ENCODE results near the gene DAZ2.
"Not testable (repeated sequence)": the region's sequence is repeated elsewhere in the genome, so short reads cannot be mapped to it uniquely, and the experiment has no call there.

The DAZ2 gene, protein sequence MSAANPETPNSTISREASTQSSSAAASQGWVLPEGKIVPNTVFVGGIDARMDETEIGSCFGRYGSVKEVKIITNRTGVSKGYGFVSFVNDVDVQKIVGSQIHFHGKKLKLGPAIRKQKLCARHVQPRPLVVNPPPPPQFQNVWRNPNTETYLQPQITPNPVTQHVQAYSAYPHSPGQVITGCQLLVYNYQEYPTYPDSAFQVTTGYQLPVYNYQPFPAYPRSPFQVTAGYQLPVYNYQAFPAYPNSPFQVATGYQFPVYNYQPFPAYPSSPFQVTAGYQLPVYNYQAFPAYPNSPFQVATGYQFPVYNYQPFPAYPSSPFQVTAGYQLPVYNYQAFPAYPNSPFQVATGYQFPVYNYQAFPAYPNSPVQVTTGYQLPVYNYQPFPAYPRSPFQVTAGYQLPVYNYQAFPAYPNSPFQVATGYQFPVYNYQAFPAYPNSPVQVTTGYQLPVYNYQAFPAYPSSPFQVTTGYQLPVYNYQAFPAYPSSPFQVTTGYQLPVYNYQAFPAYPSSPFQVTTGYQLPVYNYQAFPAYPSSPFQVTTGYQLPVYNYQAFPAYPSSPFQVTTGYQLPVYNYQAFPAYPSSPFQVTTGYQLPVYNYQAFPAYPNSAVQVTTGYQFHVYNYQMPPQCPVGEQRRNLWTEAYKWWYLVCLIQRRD

DNA sequence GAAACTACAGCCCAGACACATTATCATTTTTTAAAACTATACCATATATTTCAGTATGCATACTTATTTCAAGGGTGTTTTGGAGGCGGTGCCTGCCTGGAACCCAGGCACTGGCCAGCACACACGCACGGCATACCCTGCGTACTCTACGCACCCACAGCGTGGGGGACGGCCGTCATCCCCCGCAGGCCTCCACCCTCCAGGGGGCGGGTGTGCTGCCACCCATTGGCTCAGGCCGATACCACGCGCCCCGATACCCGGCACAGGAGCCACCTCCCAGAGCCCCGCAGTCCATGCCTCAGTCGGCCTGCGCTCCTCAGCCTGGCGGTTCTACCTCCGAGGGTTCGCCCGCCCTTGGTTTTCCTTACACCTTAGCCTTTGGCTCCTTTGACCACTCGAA, at the start of gene DAZ2:
Gene DAZ2 (plus strand): TSS at position 301 of the 400 bp plus-strand sequence. CDS start 208 bp downstream, outside the sequence.
- not testable (repeated sequence) for DNase-seq (ENCODE audit: low spot score)

DNA sequence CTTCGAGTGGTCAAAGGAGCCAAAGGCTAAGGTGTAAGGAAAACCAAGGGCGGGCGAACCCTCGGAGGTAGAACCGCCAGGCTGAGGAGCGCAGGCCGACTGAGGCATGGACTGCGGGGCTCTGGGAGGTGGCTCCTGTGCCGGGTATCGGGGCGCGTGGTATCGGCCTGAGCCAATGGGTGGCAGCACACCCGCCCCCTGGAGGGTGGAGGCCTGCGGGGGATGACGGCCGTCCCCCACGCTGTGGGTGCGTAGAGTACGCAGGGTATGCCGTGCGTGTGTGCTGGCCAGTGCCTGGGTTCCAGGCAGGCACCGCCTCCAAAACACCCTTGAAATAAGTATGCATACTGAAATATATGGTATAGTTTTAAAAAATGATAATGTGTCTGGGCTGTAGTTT, 20.4 kb upstream of the DAZ2 start, which contains the start of gene DAZ1:
Gene DAZ1 (minus strand): TSS at position 101 of the 400 bp plus-strand sequence. CDS start 208 bp downstream, outside the sequence.
- DNase-seq (ENCODE audit: low spot score): not testable (repeated sequence)

DNA sequence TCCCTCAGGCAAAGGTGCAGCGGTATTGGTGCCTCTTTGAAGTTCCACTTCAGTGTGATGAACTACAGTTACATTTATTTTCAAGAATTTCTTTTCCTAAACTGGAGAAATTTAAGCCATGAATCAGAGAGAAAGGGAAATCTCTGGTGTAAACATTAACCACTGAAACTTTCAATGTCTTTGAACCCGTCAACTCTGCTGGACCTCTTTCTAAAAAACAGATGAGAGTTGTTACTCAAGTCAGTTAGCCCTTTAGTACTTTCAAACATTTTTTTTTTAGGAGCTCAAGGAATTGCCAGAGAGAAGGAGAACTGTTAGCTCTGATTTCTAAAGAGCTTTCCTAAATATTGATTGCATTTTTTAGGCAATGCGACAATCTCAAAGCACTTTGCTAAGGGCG, 11.9 kb upstream of the DAZ2 start:
- not testable (repeated sequence) for DNase-seq (ENCODE audit: low spot score)

DNA sequence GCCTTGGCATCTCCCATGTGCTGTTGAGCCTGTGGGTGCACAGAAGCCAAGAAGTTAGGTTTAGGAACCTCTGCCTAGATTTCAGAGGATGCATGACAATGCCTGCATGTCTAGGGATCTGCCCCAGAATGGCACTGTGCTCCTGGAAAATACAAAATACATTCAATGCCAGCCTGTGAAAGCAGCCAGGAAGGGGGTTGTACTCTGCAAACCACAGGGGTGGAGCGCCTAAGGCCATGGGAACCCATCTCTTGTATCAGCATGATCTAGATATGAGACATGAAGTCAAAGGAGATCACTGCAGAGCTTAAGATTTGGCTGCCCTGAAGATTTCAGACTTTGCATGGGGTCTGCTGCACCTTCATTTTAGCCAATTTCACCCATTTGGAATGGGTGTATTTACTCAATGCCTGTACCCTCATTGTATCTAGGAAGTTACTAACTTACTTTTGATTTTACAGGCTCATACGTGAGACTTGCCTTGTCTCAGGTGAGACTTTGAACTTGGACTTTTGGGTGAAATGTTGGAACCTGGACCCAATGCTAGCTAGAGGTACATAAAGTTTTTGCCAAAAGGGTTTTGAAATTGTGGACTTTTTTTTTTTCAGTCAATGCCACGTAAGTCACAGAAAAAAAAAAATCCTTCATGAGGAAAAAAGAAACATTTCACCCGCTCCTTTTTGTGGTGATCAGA, 9.4 kb upstream of the DAZ2 start:
- not testable (repeated sequence) for DNase-seq (ENCODE audit: low spot score)

DNA sequence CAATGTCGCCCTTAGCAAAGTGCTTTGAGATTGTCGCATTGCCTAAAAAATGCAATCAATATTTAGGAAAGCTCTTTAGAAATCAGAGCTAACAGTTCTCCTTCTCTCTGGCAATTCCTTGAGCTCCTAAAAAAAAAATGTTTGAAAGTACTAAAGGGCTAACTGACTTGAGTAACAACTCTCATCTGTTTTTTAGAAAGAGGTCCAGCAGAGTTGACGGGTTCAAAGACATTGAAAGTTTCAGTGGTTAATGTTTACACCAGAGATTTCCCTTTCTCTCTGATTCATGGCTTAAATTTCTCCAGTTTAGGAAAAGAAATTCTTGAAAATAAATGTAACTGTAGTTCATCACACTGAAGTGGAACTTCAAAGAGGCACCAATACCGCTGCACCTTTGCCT, 8.7 kb upstream of the DAZ2 start:
- not testable (repeated sequence) for DNase-seq (ENCODE audit: low spot score)

All from left forelimb (tissue), 1 donor.